ENCODE measurements around the gene SEPTIN12. TPM values are rescaled to one million over a fixed set of nuclear protein-coding genes. Genes with fewer than 3 reads are reported as not detected.

The SEPTIN12 gene
- total RNA-seq, 1 experiment from 2014 or later, result not detected

DNA sequence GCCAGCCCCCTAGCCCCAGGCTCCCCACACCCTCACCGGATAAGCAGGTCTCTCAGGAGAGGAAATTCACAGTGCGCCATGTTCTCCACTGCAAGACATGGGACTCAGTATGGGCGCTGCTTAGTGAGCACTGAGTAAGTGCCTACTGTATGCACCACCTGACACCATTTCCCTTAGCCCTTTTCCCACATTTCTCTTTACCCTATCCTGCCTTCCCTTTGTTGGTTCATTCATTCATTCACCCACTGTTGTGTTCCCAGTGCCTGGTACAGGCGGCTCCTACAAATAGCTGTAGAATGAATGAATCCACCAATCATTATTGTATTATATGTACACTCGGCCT lies 10.1 kb downstream of the SEPTIN12 start:
- DNase-seq (ENCODE audit: low spot score), result no peak
- Mint-ChIP-seq H3K9me3 (no peaks in the 10 kb centered on the region), H3K27me3 (ENCODE audit: low read depth) (no peaks in the 10 kb centered on the region; the same call in 1 of the 2 replicates), H3K4me3 (no peak overlapping the region), H3K4me1 (no peaks in the 10 kb centered on the region), H3K36me3 (no peaks in the 10 kb centered on the region), H3K27ac (no peak overlapping the region)
- no peak for ATAC-seq
- ChIA-PET POLR2A (no interaction called here), CTCF (interaction anchor here (1.2 kb wide), 1 partner anchor 95 kb away, joined by 4 read pairs; no protein-coding TSS in a partner anchor)
- no peak for TF ChIP-seq CREM (CRISPR knock-in tag; IDR thresholded peaks at IDR 0.05)
- TF ChIP-seq JAZF1 (CRISPR knock-in tag; IDR thresholded peaks at IDR 0.05), result no peak
- TF ChIP-seq, protein P1, sequence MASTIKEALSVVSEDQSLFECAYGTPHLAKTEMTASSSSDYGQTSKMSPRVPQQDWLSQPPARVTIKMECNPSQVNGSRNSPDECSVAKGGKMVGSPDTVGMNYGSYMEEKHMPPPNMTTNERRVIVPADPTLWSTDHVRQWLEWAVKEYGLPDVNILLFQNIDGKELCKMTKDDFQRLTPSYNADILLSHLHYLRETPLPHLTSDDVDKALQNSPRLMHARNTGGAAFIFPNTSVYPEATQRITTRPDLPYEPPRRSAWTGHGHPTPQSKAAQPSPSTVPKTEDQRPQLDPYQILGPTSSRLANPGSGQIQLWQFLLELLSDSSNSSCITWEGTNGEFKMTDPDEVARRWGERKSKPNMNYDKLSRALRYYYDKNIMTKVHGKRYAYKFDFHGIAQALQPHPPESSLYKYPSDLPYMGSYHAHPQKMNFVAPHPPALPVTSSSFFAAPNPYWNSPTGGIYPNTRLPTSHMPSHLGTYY (CRISPR knock-in tag; IDR thresholded peaks at IDR 0.05), result no peak
- TF ChIP-seq ZNF138 (CRISPR knock-in tag; conservative IDR thresholded peaks at IDR 0.05), result no peak
- TF ChIP-seq HMGA2 (CRISPR knock-in tag; IDR thresholded peaks at IDR 0.05), result no peak
- no peak for TF ChIP-seq ZBTB21 (CRISPR knock-in tag; IDR thresholded peaks at IDR 0.05; ENCODE audit: borderline replicate concordance)
- no peak for TF ChIP-seq SMAD3 (CRISPR knock-in tag; IDR thresholded peaks at IDR 0.05; ENCODE audit: borderline replicate concordance)
- TF ChIP-seq ZNF219 (CRISPR knock-in tag; IDR thresholded peaks at IDR 0.05; ENCODE audit: borderline replicate concordance), result no peak
- no peak for TF ChIP-seq NR2C2 (CRISPR knock-in tag; IDR thresholded peaks at IDR 0.05)
- no peak for TF ChIP-seq ELF4 (CRISPR knock-in tag; IDR thresholded peaks at IDR 0.05; ENCODE audit: low read depth)
- TF ChIP-seq, protein P2, sequence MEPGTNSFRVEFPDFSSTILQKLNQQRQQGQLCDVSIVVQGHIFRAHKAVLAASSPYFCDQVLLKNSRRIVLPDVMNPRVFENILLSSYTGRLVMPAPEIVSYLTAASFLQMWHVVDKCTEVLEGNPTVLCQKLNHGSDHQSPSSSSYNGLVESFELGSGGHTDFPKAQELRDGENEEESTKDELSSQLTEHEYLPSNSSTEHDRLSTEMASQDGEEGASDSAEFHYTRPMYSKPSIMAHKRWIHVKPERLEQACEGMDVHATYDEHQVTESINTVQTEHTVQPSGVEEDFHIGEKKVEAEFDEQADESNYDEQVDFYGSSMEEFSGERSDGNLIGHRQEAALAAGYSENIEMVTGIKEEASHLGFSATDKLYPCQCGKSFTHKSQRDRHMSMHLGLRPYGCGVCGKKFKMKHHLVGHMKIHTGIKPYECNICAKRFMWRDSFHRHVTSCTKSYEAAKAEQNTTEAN (CRISPR knock-in tag; IDR thresholded peaks at IDR 0.05), result no peak
- TF ChIP-seq TEAD4 (CRISPR knock-in tag; IDR thresholded peaks at IDR 0.05), result no peak
- no peak for TF ChIP-seq RELA (CRISPR knock-in tag; IDR thresholded peaks at IDR 0.05; ENCODE audit: borderline replicate concordance)

DNA sequence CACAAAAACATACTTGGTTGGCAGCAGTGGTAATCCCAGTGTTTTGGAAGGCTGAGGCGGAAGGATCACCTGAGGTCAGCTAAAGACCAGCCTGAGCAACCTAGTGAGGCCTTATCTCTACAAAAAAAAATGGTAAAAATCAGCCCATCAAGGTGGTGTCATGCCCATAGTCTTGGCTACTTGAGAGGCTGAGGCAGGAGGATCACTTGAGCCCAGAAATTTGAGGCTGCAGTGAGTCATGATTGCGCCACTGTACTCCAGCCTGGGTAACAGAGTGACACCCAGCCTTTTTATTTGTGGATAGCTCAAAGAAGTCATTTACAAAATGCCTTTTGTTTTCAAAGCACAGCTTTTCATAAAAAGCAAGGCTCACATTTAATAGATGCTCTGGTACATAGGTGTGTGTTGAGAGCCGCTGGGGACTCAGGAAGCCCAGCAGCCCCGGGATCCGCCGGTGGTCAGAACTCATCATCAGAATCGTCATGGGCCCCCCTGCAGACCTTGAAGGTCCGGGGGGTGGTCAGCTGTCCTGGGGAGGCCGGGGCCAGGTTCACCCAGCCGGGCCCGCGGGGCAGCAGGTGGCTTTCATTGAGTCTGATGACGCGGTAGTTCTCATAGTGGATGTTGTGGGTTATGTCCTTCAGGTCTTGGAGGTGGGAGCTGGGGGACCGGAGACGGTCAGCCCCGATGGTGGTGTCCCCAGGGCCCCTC lies 10.7 kb downstream of the SEPTIN12 start:
- no peak overlapping the region for H3K27ac Mint-ChIP-seq
- no peaks in the 10 kb centered on the region for H3K36me3 Mint-ChIP-seq
- ChIA-PET POLR2A (no interaction called here), CTCF (interaction anchor here (1.2 kb wide), 1 partner anchor 94 kb away, joined by 4 read pairs; no protein-coding TSS in a partner anchor)
- no peaks in the 10 kb centered on the region for H3K4me1 Mint-ChIP-seq
- no peak overlapping the region for H3K4me3 Mint-ChIP-seq
- H3K27me3 Mint-ChIP-seq (ENCODE audit: low read depth), result no peaks in the 10 kb centered on the region
- no peak for ATAC-seq
- no peaks in the 10 kb centered on the region for H3K9me3 Mint-ChIP-seq
- DNase-seq (ENCODE audit: low spot score), result no peak
- TF ChIP-seq NR1H2 (CRISPR knock-in tag; IDR thresholded peaks at IDR 0.05) (no peak), ELF4 (CRISPR knock-in tag; IDR thresholded peaks at IDR 0.05; ENCODE audit: low read depth) (no peak), AFF4 (CRISPR knock-in tag; IDR thresholded peaks at IDR 0.05; ENCODE audit: borderline replicate concordance) (no peak), ESRRA (CRISPR knock-in tag; IDR thresholded peaks at IDR 0.05; ENCODE audit: borderline replicate concordance) (no peak), ZSCAN18 (CRISPR knock-in tag; IDR thresholded peaks at IDR 0.05) (no peak), ZBTB21 (CRISPR knock-in tag; IDR thresholded peaks at IDR 0.05; ENCODE audit: borderline replicate concordance) (no peak), CBFB (CRISPR knock-in tag; IDR thresholded peaks at IDR 0.05; ENCODE audit: low read depth) (no peak), CTCF (IDR thresholded peaks at IDR 0.05) (no peak), SMAD4 (CRISPR knock-in tag; IDR thresholded peaks at IDR 0.05) (no peak), EMX1 (CRISPR knock-in tag; IDR thresholded peaks at IDR 0.05) (no peak), CREM (CRISPR knock-in tag; IDR thresholded peaks at IDR 0.05) (no peak), SMAD3 (CRISPR knock-in tag; IDR thresholded peaks at IDR 0.05; ENCODE audit: borderline replicate concordance) (no peak), ZNF263 (CRISPR knock-in tag; IDR thresholded peaks at IDR 0.05; ENCODE audit: low read depth) (no peak)
- TF ChIP-seq, protein P2 (CRISPR knock-in tag; IDR thresholded peaks at IDR 0.05), result no peak
